HCEC 1CT (cell line): ENCODE data around the gene MRPS5.
"Not testable (repeated sequence)": the region's sequence is repeated elsewhere in the genome, so short reads cannot be mapped to it uniquely, and the experiment has no call there.

Experiments
- DNase-seq: peaks from one replicate; pipeline ENCODE4 v3.0.0-alpha.2; 2017

Gene MRPS5

GRCh38 chr2:95044601-95045000, 77.0 kb downstream of the MRPS5 start:
- no peak for DNase-seq

- DNase-seq = peak; percentile 70
Observed at GRCh38 chr2:95043300-95044093, 78.1 kb downstream of the MRPS5 start.

GRCh38 chr2:95042472-95043271, 78.9 kb downstream of the MRPS5 start:
- DNase-seq = no peak

GRCh38 chr2:95041824-95042442, 79.7 kb downstream of the MRPS5 start:
- no peak for DNase-seq

GRCh38 chr2:95041060-95041823, 80.4 kb downstream of the MRPS5 start:
- DNase-seq = no peak

- no peak for DNase-seq
Observed at GRCh38 chr2:95040426-95040825, 81.2 kb downstream of the MRPS5 start.

- DNase-seq = no peak
Observed at GRCh38 chr2:95039978-95040377, 81.6 kb downstream of the MRPS5 start.

GRCh38 chr2:95039363-95039762, 82.2 kb downstream of the MRPS5 start:
- no peak for DNase-seq

GRCh38 chr2:95038635-95039298, 82.8 kb downstream of the MRPS5 start:
- no peak for DNase-seq

- not testable (repeated sequence) for DNase-seq
Observed at GRCh38 chr2:95037841-95038585, 83.6 kb downstream of the MRPS5 start.

- DNase-seq = no peak
Observed at GRCh38 chr2:95037384-95037839, 84.2 kb downstream of the MRPS5 start.

GRCh38 chr2:95036596-95037383, 84.8 kb downstream of the MRPS5 start:
- no peak for DNase-seq
